Neural cell (in vitro differentiated cells): ENCODE measurements around the gene DNM2. TPM values are rescaled to one million over a fixed set of nuclear protein-coding genes. Genes with fewer than 3 reads are reported as not detected.

Experiments used
- H2AFZ ChIP-seq: fragments of 200-600, 300-800 bp; sonication (generic), shearing (Covaris generic); 2 replicates; pipeline ENCODE4 v1.6.0; 2014; ENCODE audit warnings: low read depth, mild to moderate bottlenecking, antibody characterized with exemption, low read length, moderate library complexity
- H3F3A ChIP-seq: fragments of 200-600 bp; shearing (Covaris generic); 2 replicates; pipeline ENCODE4 v1.6.1; 2016; ENCODE audit warnings: mild to moderate bottlenecking, moderate library complexity, mixed read lengths, antibody characterized with exemption, low read length; ENCODE audit not compliant: insufficient read depth, poor library complexity, severe bottlenecking
- H3K27ac ChIP-seq: fragments of 200-600, 300-800 bp; sonication (generic), shearing (Covaris generic); 2 replicates; pipeline ENCODE4 v1.5.1; 2014; ENCODE audit warnings: mild to moderate bottlenecking, low read length, moderate library complexity
- H3K27me3 ChIP-seq: fragments of 300-800, 200-600 bp; sonication (generic), shearing (Covaris generic); 2 replicates; pipeline ENCODE4 v1.6.0; 2014; ENCODE audit warnings: mild to moderate bottlenecking, low read depth, low read length, moderate library complexity; ENCODE audit not compliant: insufficient read depth
- H3K36me3 ChIP-seq: fragments of 300-800, 200-600 bp; sonication (generic), shearing (Covaris generic); 2 replicates; pipeline ENCODE4 v1.5.1; 2014; ENCODE audit warnings: mild to moderate bottlenecking, antibody characterized with exemption, low read length, moderate library complexity; ENCODE audit not compliant: insufficient read depth
- H3K4me2 ChIP-seq: fragments of 300-800, 200-600 bp; sonication (generic), shearing (Covaris generic); 2 replicates; pipeline ENCODE4 v1.6.0; 2014; ENCODE audit warnings: mild to moderate bottlenecking, low read length
- H3K4me3 ChIP-seq: fragments of 300-800, 200-600 bp; sonication (generic), shearing (Covaris generic); 2 replicates; pipeline ENCODE4 v1.5.1; 2014; ENCODE audit warnings: mild to moderate bottlenecking, low read length, moderate library complexity
- H3K79me2 ChIP-seq: fragments of 200-600 bp; shearing (Covaris generic); replicated peaks from 2 replicates; pipeline ENCODE4 v1.6.0; 2014; ENCODE audit warnings: mild to moderate bottlenecking, low read length, moderate library complexity; ENCODE audit not compliant: insufficient read depth
- H3K9ac ChIP-seq: fragments of 300-800, 200-600 bp; sonication (generic), shearing (Covaris generic); 2 replicates; pipeline ENCODE4 v1.6.1; 2016; ENCODE audit warnings: mild to moderate bottlenecking, low read length, mixed read lengths
- H3K9me2 ChIP-seq: fragments of 200-600 bp; shearing (Covaris generic); 2 replicates; pipeline ENCODE4 v1.6.1; 2016; ENCODE audit warnings: mild to moderate bottlenecking, low read length, mixed read lengths; ENCODE audit not compliant: insufficient read depth
- H3K9me3 ChIP-seq: fragments of 200-600, 300-800 bp; sonication (generic), shearing (Covaris generic); 2 replicates; pipeline ENCODE4 v1.6.1; 2016; ENCODE audit warnings: mild to moderate bottlenecking, mixed run types, low read length, moderate library complexity, mixed read lengths
- H4K20me1 ChIP-seq: fragments of 200-600 bp; shearing (Covaris generic); 2 replicates; pipeline ENCODE4 v1.6.1; 2016; ENCODE audit warnings: mild to moderate bottlenecking, mixed run types; ENCODE audit not compliant: insufficient read depth
- EP300 ChIP-seq: fragments of 450-650 bp; conservative IDR thresholded peaks from 2 replicates; pipeline ENCODE4 v1.6.1; 2014; ENCODE audit warnings: antibody characterized with exemption, mild to moderate bottlenecking, moderate library complexity; ENCODE audit not compliant: poor library complexity, severe bottlenecking
- EZH2 ChIP-seq: fragments of 200-600, 300-800 bp; shearing (Covaris generic), sonication (generic); IDR thresholded peaks from 2 replicates; pipeline ENCODE4 v1.6.1; 2014; ENCODE audit warnings: antibody characterized with exemption, low read length, borderline replicate concordance, mild to moderate bottlenecking; ENCODE audit not compliant: insufficient read depth, poor library complexity, severe bottlenecking
- MXI1 ChIP-seq: fragments of 450-650 bp; conservative IDR thresholded peaks from 2 replicates; pipeline ENCODE4 v1.6.1; 2014; ENCODE audit warnings: antibody characterized with exemption, mild to moderate bottlenecking; ENCODE audit not compliant: poor library complexity, severe bottlenecking
- POLR2AphosphoS5 ChIP-seq: IDR thresholded peaks from 2 replicates; pipeline ENCODE4 v1.6.1; 2012
- RAD21 ChIP-seq: fragments of 450-650 bp; conservative IDR thresholded peaks from 2 replicates; pipeline ENCODE4 v1.6.1; 2014; ENCODE audit warnings: antibody characterized with exemption, mild to moderate bottlenecking, moderate library complexity
- SMC3 ChIP-seq: fragments of 450-650 bp; conservative IDR thresholded peaks from 2 replicates; pipeline ENCODE4 v1.6.1; 2014; ENCODE audit warnings: antibody characterized with exemption, mild to moderate bottlenecking, moderate library complexity; ENCODE audit not compliant: poor library complexity
- TAF1 ChIP-seq: IDR thresholded peaks from 2 replicates; pipeline ENCODE4 v1.6.1; 2012; ENCODE audit warnings: low read depth
- polyA plus RNA-seq: library from polyadenylated mRNA; depleted of rRNA; stranded (reverse); fragments of >200 nt; gene quantifications from 2 replicates; pipeline ENCODE4 v1.2.3, GENCODE V29; 2014
- TF ChIP-seq, protein P1 (sequence below): fragments of 450-650 bp; IDR thresholded peaks from 2 replicates; pipeline ENCODE4 v1.5.1; 2014; ENCODE audit warnings: antibody characterized with exemption, mild to moderate bottlenecking, moderate library complexity; ENCODE audit not compliant: poor library complexity, severe bottlenecking
- TF ChIP-seq, protein P2 (sequence below): IDR thresholded peaks from 2 replicates; pipeline ENCODE4 v1.6.1; 2012; ENCODE audit warnings: borderline replicate concordance

Gene DNM2
- polyA plus RNA-seq, 1 donor from 2014 or later: 31.4 TPM

- Histone ChIP-seq H3K27me3 (no peaks in the 10 kb centered on the region), H3K79me2 (peaks cover 39% of the 10 kb centered on the region), H3K9me3 (no peaks in the 10 kb centered on the region), H3F3A (no peaks in the 10 kb centered on the region), H3K9ac (peak overlapping the region; percentile 83), H3K4me2 (peak overlapping the region; percentile 96), H3K27ac (no peak overlapping the region), H2AFZ (no peak overlapping the region), H3K4me3 (peak overlapping the region; percentile 97), H4K20me1 (peaks cover 16% of the 10 kb centered on the region), H3K36me3 (no peaks in the 10 kb centered on the region), H3K9me2 (no peaks in the 10 kb centered on the region)
- TF ChIP-seq SMC3 (no peak), EP300 (no peak), MXI1 (no peak), EZH2 (no peak), RAD21 (no peak), POLR2AphosphoS5 (no peak), TAF1 (no peak)
- TF ChIP-seq, protein P1, sequence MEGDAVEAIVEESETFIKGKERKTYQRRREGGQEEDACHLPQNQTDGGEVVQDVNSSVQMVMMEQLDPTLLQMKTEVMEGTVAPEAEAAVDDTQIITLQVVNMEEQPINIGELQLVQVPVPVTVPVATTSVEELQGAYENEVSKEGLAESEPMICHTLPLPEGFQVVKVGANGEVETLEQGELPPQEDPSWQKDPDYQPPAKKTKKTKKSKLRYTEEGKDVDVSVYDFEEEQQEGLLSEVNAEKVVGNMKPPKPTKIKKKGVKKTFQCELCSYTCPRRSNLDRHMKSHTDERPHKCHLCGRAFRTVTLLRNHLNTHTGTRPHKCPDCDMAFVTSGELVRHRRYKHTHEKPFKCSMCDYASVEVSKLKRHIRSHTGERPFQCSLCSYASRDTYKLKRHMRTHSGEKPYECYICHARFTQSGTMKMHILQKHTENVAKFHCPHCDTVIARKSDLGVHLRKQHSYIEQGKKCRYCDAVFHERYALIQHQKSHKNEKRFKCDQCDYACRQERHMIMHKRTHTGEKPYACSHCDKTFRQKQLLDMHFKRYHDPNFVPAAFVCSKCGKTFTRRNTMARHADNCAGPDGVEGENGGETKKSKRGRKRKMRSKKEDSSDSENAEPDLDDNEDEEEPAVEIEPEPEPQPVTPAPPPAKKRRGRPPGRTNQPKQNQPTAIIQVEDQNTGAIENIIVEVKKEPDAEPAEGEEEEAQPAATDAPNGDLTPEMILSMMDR: no peak
- TF ChIP-seq, protein P2, sequence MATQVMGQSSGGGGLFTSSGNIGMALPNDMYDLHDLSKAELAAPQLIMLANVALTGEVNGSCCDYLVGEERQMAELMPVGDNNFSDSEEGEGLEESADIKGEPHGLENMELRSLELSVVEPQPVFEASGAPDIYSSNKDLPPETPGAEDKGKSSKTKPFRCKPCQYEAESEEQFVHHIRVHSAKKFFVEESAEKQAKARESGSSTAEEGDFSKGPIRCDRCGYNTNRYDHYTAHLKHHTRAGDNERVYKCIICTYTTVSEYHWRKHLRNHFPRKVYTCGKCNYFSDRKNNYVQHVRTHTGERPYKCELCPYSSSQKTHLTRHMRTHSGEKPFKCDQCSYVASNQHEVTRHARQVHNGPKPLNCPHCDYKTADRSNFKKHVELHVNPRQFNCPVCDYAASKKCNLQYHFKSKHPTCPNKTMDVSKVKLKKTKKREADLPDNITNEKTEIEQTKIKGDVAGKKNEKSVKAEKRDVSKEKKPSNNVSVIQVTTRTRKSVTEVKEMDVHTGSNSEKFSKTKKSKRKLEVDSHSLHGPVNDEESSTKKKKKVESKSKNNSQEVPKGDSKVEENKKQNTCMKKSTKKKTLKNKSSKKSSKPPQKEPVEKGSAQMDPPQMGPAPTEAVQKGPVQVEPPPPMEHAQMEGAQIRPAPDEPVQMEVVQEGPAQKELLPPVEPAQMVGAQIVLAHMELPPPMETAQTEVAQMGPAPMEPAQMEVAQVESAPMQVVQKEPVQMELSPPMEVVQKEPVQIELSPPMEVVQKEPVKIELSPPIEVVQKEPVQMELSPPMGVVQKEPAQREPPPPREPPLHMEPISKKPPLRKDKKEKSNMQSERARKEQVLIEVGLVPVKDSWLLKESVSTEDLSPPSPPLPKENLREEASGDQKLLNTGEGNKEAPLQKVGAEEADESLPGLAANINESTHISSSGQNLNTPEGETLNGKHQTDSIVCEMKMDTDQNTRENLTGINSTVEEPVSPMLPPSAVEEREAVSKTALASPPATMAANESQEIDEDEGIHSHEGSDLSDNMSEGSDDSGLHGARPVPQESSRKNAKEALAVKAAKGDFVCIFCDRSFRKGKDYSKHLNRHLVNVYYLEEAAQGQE: no peak
Measured at GRCh38 chr19:10719466-10719961, 1.6 kb downstream of the DNM2 start.

GRCh38 chr19:10720607-10721125 is 2.8 kb downstream of the DNM2 start:
- H3K36me3 ChIP-seq: no peaks in the 10 kb centered on the region
- no peaks in the 10 kb centered on the region for H3F3A ChIP-seq
- H4K20me1 ChIP-seq: peaks cover 16% of the 10 kb centered on the region
- H3K4me2 ChIP-seq: no peak overlapping the region
- H3K9ac ChIP-seq: no peak overlapping the region
- TF ChIP-seq RAD21: no peak
- no peak for TF ChIP-seq POLR2AphosphoS5
- TF ChIP-seq SMC3: no peak
- no peak for TF ChIP-seq EP300
- TF ChIP-seq, protein P1: no peak
- no peak for TF ChIP-seq EZH2
- TF ChIP-seq MXI1: no peak
- TF ChIP-seq TAF1: no peak
- no peak overlapping the region for H3K4me3 ChIP-seq
- no peak overlapping the region for H2AFZ ChIP-seq
- no peaks in the 10 kb centered on the region for H3K9me2 ChIP-seq
- H3K79me2 ChIP-seq: peaks cover 43% of the 10 kb centered on the region
- H3K9me3 ChIP-seq: no peaks in the 10 kb centered on the region
- no peaks in the 10 kb centered on the region for H3K27me3 ChIP-seq
- no peak overlapping the region for H3K27ac ChIP-seq
